ENCODE results near the gene BSPRY.

GRCh38 chr9:113341712-113342410 lies 7.5 kb upstream of the BSPRY start:
- TF ChIP-seq CTCF (conservative IDR thresholded peaks at IDR 0.05; ENCODE audit: low read depth, low read length) (no peak), EZH2phosphoT487 (IDR thresholded peaks at IDR 0.05; ENCODE audit: borderline replicate concordance, low read length) (no peak)
